WTC11 (cell line): Measurements from ENCODE around the gene PTTG1IP2. TPM values are rescaled to one million over a fixed set of nuclear protein-coding genes. Genes with fewer than 3 reads are reported as not detected.

Experiments used
- ATAC-seq: fragments of 200-7000 bp; cut with Tn5 transposase; 2 replicates; pipeline ENCODE4 v1.10.0; 2021; ENCODE audit warnings: mild to moderate bottlenecking, moderate library complexity
- CTCF ChIA-PET: fragments of 300-600 bp; sonication (Branson Sonifier 250); formaldehyde crosslinking; loops from one replicate; lab custom pipeline; 2021; ENCODE audit warnings: antibody characterized with exemption; lab: Charles Lee
- POLR2A ChIA-PET: fragments of 350-600 bp; sonication (Branson Sonifier 250); formaldehyde crosslinking; loops from one replicate; lab custom pipeline; 2021; ENCODE audit warnings: antibody characterized with exemption; lab: Charles Lee
- DNase-seq: peaks from one replicate; pipeline ENCODE4 v3.0.0; 2021; ENCODE audit warnings: low spot score
- H3K27ac Mint-ChIP-seq: 2 replicates; pipeline ENCODE4 v1.8.0; 2021; ENCODE audit warnings: mixed read lengths
- H3K27me3 Mint-ChIP-seq: 2 replicates; pipeline ENCODE4 v1.8.0; 2021; ENCODE audit warnings: low read depth, mild to moderate bottlenecking, moderate library complexity, mixed read lengths
- H3K36me3 Mint-ChIP-seq: 2 replicates; pipeline ENCODE4 v1.8.0; 2021; ENCODE audit warnings: mixed read lengths
- H3K4me1 Mint-ChIP-seq: 2 replicates; pipeline ENCODE4 v1.8.0; 2022; ENCODE audit warnings: mixed read lengths
- H3K4me3 Mint-ChIP-seq: 2 replicates; pipeline ENCODE4 v1.8.0; 2021; ENCODE audit warnings: mild to moderate bottlenecking, moderate library complexity, mixed read lengths
- H3K9me3 Mint-ChIP-seq: 2 replicates; pipeline ENCODE4 v1.8.0; 2021; ENCODE audit warnings: mixed read lengths
- CBFB ChIP-seq: sonication (generic); formaldehyde crosslinking; IDR thresholded peaks from 2 replicates; pipeline ENCODE4 v1.8.1; 2022; ENCODE audit warnings: mild to moderate bottlenecking, low read depth, missing genetic modification reagents
- CREB1 ChIP-seq: sonication (generic); formaldehyde crosslinking; IDR thresholded peaks from 2 replicates; pipeline ENCODE4 v1.8.0; 2023; ENCODE audit warnings: mild to moderate bottlenecking, missing genetic modification reagents
- ELF4 ChIP-seq: sonication (generic); formaldehyde crosslinking; IDR thresholded peaks from 2 replicates; pipeline ENCODE4 v1.8.1; 2022; ENCODE audit warnings: low read depth, mild to moderate bottlenecking, moderate library complexity, missing genetic modification reagents
- EMX1 ChIP-seq: fragments of 250-450 bp; sonication (Bioruptor Pico); IDR thresholded peaks from 2 replicates; pipeline ENCODE4 v1.8.0; 2021; ENCODE audit warnings: mild to moderate bottlenecking
- FOXK1 ChIP-seq: sonication (generic); formaldehyde crosslinking; IDR thresholded peaks from 2 replicates; pipeline ENCODE4 v1.8.0; 2022; ENCODE audit warnings: mild to moderate bottlenecking, moderate library complexity, missing genetic modification reagents
- GTF2I ChIP-seq: fragments of 250-450 bp; sonication (Bioruptor Pico); conservative IDR thresholded peaks from 2 replicates; pipeline ENCODE4 v1.4.0; 2021; ENCODE audit warnings: mild to moderate bottlenecking
- JAZF1 ChIP-seq: fragments of 250-450 bp; sonication (Bioruptor Pico); IDR thresholded peaks from 2 replicates; pipeline ENCODE4 v1.9.0; 2021; ENCODE audit warnings: moderate library complexity, mild to moderate bottlenecking, inconsistent platforms
- NFATC4 ChIP-seq: fragments of 250-450 bp; sonication (Bioruptor Pico); IDR thresholded peaks from 2 replicates; pipeline ENCODE4 v1.9.0; 2021; ENCODE audit warnings: mild to moderate bottlenecking
- NR1H2 ChIP-seq: sonication (generic); formaldehyde crosslinking; IDR thresholded peaks from 2 replicates; pipeline ENCODE4 v1.9.0; 2021; ENCODE audit warnings: mild to moderate bottlenecking, moderate library complexity, missing genetic modification reagents
- PRRX2 ChIP-seq: fragments of 250-450 bp; sonication (Bioruptor Pico); IDR thresholded peaks from 2 replicates; pipeline ENCODE4 v1.8.0; 2021; ENCODE audit warnings: mild to moderate bottlenecking
- RELA ChIP-seq: sonication (generic); formaldehyde crosslinking; IDR thresholded peaks from 2 replicates; pipeline ENCODE4 v1.8.1; 2022; ENCODE audit warnings: missing genetic modification reagents, mild to moderate bottlenecking, borderline replicate concordance
- SMAD4 ChIP-seq: sonication (generic); formaldehyde crosslinking; IDR thresholded peaks from 2 replicates; pipeline ENCODE4 v1.8.0; 2022; ENCODE audit warnings: mild to moderate bottlenecking, missing genetic modification reagents
- SOX15 ChIP-seq: fragments of 250-450 bp; sonication (Bioruptor Pico); IDR thresholded peaks from 2 replicates; pipeline ENCODE4 v1.9.0; 2021; ENCODE audit warnings: mild to moderate bottlenecking
- ZNF263 ChIP-seq: sonication (generic); formaldehyde crosslinking; IDR thresholded peaks from 2 replicates; pipeline ENCODE4 v1.8.1; 2022; ENCODE audit warnings: low read depth, mild to moderate bottlenecking, moderate library complexity, missing genetic modification reagents
- ZNF396 ChIP-seq: fragments of 250-450 bp; sonication (Bioruptor Pico); IDR thresholded peaks from 2 replicates; pipeline ENCODE4 v1.8.0; 2021; ENCODE audit warnings: mild to moderate bottlenecking, moderate library complexity, borderline replicate concordance
- total RNA-seq: library from RNA; stranded (reverse); gene quantifications from 3 replicates; pipeline ENCODE4 v1.2.3, GENCODE V29; 2021
- TF ChIP-seq, protein P1 (sequence below): sonication (generic); formaldehyde crosslinking; IDR thresholded peaks from 2 replicates; pipeline ENCODE4 v1.8.1; 2023; ENCODE audit warnings: mild to moderate bottlenecking, missing genetic modification reagents, moderate library complexity
- TF ChIP-seq, protein P2 (sequence below): sonication (generic); formaldehyde crosslinking; IDR thresholded peaks from 2 replicates; pipeline ENCODE4 v1.8.1; 2022; ENCODE audit warnings: mild to moderate bottlenecking, missing genetic modification reagents, moderate library complexity, borderline replicate concordance
- TF ChIP-seq, protein P3 (sequence below): fragments of 250-450 bp; sonication (Bioruptor Pico); conservative IDR thresholded peaks from 2 replicates; pipeline ENCODE4 v1.9.0; 2021; ENCODE audit warnings: mild to moderate bottlenecking
- TF ChIP-seq, protein P4 (sequence below): sonication (generic); formaldehyde crosslinking; IDR thresholded peaks from 2 replicates; pipeline ENCODE4 v1.8.1; 2023; ENCODE audit warnings: mild to moderate bottlenecking, missing genetic modification reagents, moderate library complexity
- TF ChIP-seq, protein P5 (sequence below): sonication (generic); formaldehyde crosslinking; IDR thresholded peaks from 2 replicates; pipeline ENCODE4 v1.8.0; 2022; ENCODE audit warnings: mild to moderate bottlenecking, missing genetic modification reagents
- TF ChIP-seq, protein P6 (sequence below): sonication (generic); formaldehyde crosslinking; IDR thresholded peaks from 2 replicates; pipeline ENCODE4 v1.8.1; 2022; ENCODE audit warnings: missing genetic modification reagents, borderline replicate concordance
- TF ChIP-seq, protein P7 (sequence below): fragments of 250-450 bp; sonication (Bioruptor Pico); IDR thresholded peaks from 2 replicates; pipeline ENCODE4 v1.9.0; 2021; ENCODE audit warnings: moderate library complexity, mild to moderate bottlenecking, inconsistent platforms, borderline replicate concordance

Gene PTTG1IP2
- total RNA-seq, 1 experiment from 2014 or later, result not detected

DNA sequence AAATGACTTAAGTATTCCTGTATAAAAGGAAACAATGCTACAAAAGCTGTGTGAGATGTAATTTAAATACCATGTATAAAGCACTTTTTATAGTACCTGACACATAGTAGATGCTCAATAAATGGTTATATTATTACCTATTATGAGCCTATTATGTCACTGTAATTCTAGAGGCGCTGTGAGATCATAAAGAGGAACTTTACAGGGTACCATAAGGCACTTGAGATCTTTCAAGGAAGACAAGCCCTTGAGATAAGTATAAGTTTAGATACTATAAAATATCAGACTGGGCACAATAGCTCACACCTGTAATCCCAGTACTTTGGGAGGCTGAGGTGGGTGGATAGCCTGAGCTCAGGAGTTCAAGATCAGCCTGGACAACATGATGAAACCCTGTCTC, 38.3 kb downstream of the PTTG1IP2 start:
- Mint-ChIP-seq H3K4me1 (peaks cover 9% of the 10 kb centered on the region), H3K4me3 (no peak overlapping the region), H3K36me3 (no peaks in the 10 kb centered on the region), H3K27me3 (no peaks in the 10 kb centered on the region), H3K9me3 (no peaks in the 10 kb centered on the region), H3K27ac (no peak overlapping the region)
- TF ChIP-seq SOX15 (CRISPR knock-in tag), result no peak
- no peak for TF ChIP-seq RELA
- TF ChIP-seq ZNF396 (CRISPR knock-in tag), result no peak
- no peak for TF ChIP-seq ZNF263
- TF ChIP-seq PRRX2, result no peak
- TF ChIP-seq, protein P1, sequence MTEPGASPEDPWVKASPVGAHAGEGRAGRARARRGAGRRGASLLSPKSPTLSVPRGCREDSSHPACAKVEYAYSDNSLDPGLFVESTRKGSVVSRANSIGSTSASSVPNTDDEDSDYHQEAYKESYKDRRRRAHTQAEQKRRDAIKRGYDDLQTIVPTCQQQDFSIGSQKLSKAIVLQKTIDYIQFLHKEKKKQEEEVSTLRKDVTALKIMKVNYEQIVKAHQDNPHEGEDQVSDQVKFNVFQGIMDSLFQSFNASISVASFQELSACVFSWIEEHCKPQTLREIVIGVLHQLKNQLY (CRISPR knock-in tag), result no peak
- no peak for TF ChIP-seq CBFB (CRISPR knock-in tag)
- TF ChIP-seq, protein P2, sequence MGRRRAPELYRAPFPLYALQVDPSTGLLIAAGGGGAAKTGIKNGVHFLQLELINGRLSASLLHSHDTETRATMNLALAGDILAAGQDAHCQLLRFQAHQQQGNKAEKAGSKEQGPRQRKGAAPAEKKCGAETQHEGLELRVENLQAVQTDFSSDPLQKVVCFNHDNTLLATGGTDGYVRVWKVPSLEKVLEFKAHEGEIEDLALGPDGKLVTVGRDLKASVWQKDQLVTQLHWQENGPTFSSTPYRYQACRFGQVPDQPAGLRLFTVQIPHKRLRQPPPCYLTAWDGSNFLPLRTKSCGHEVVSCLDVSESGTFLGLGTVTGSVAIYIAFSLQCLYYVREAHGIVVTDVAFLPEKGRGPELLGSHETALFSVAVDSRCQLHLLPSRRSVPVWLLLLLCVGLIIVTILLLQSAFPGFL (CRISPR knock-in tag), result no peak
- no peak for TF ChIP-seq JAZF1 (CRISPR knock-in tag)
- TF ChIP-seq SMAD4 (CRISPR knock-in tag), result no peak
- TF ChIP-seq GTF2I, result no peak
- TF ChIP-seq ELF4 (CRISPR knock-in tag), result no peak
- DNase-seq (no peak), ATAC-seq (no peak)
- POLR2A ChIA-PET, result interaction anchor here (0.7 kb wide), 1 partner anchor 251 kb away, joined by 4 read pairs; no protein-coding TSS in a partner anchor
- CTCF ChIA-PET, result interaction anchor here (0.6 kb wide), 1 partner anchor 53 kb away, joined by 3 read pairs; no protein-coding TSS in a partner anchor

DNA sequence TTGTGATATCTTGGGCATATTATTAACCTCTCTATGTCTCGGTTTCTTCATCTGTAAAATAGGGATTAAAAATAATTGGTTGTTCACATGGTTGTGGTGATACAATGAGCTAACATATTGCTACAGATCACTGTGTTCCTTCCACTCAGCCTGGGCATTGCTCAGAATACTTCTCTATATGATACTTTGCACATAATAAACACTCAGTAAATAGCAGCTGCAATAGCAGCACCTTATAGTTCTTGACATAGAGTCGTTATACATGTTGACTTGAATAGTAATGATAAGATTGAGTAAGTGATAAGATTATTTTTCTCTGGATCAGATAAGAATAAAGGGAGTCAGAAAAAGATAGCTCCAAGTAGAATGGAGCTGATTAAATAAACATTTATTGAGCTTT, 42.3 kb downstream of the PTTG1IP2 start:
- H3K4me1 Mint-ChIP-seq, result peaks cover 1% of the 10 kb centered on the region; the same call in 1 of the 2 replicates
- no peaks in the 10 kb centered on the region for H3K9me3 Mint-ChIP-seq
- no peak for ATAC-seq

More for the DNA sequence above, 42.3 kb downstream of the PTTG1IP2 start:
- H3K36me3 Mint-ChIP-seq, result no peaks in the 10 kb centered on the region
- no peak overlapping the region for H3K27ac Mint-ChIP-seq
- no peak for TF ChIP-seq EMX1 (CRISPR knock-in tag)
- TF ChIP-seq, protein P3, sequence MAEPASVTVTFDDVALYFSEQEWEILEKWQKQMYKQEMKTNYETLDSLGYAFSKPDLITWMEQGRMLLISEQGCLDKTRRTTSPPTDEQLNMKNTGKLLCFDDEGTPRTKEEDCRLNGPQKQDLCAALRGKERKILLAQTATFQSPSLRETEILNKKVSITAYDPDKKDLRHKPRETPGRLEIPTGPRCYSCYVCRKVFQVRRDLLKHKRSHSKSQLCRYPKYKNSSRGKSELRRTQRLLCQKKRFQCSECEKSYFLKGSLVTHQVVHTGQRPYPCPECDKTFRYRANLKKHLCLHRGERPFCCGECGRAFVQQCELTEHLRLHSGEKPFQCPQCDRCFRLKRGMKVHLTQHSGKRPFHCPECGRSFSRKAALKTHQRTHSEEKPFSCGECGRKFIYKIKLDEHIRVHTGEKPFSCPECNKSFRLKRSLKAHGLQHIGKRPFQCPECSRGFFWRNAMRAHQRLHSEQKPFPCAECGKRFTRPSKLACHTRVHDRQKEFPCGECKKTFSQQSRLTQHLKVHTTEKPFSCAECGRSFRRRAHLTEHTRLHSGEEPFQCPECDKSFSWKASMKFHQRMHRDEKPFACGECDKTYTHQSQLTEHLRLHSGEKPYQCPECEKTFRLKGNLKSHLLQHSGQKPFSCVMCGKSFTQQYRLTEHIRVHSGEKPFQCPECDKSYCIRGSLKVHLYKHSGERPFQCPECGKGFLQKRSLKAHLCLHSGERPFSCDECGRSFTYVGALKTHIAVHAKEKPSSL (CRISPR knock-in tag), result no peak
- TF ChIP-seq, protein P4, sequence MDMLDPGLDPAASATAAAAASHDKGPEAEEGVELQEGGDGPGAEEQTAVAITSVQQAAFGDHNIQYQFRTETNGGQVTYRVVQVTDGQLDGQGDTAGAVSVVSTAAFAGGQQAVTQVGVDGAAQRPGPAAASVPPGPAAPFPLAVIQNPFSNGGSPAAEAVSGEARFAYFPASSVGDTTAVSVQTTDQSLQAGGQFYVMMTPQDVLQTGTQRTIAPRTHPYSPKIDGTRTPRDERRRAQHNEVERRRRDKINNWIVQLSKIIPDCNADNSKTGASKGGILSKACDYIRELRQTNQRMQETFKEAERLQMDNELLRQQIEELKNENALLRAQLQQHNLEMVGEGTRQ (CRISPR knock-in tag), result no peak
- TF ChIP-seq NR1H2 (CRISPR knock-in tag), result no peak
- TF ChIP-seq, protein P5, sequence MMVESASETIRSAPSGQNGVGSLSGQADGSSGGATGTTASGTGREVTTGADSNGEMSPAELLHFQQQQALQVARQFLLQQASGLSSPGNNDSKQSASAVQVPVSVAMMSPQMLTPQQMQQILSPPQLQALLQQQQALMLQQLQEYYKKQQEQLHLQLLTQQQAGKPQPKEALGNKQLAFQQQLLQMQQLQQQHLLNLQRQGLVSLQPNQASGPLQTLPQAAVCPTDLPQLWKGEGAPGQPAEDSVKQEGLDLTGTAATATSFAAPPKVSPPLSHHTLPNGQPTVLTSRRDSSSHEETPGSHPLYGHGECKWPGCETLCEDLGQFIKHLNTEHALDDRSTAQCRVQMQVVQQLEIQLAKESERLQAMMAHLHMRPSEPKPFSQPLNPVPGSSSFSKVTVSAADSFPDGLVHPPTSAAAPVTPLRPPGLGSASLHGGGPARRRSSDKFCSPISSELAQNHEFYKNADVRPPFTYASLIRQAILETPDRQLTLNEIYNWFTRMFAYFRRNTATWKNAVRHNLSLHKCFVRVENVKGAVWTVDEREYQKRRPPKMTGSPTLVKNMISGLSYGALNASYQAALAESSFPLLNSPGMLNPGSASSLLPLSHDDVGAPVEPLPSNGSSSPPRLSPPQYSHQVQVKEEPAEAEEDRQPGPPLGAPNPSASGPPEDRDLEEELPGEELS, result no peak
- no peak for TF ChIP-seq NFATC4 (CRISPR knock-in tag)
- TF ChIP-seq, protein P6, sequence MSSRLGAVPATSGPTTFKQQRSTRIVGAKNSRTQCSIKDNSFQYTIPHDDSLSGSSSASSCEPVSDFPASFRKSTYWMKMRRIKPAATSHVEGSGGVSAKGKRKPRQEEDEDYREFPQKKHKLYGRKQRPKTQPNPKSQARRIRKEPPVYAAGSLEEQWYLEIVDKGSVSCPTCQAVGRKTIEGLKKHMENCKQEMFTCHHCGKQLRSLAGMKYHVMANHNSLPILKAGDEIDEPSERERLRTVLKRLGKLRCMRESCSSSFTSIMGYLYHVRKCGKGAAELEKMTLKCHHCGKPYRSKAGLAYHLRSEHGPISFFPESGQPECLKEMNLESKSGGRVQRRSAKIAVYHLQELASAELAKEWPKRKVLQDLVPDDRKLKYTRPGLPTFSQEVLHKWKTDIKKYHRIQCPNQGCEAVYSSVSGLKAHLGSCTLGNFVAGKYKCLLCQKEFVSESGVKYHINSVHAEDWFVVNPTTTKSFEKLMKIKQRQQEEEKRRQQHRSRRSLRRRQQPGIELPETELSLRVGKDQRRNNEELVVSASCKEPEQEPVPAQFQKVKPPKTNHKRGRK, result no peak
- TF ChIP-seq FOXK1 (CRISPR knock-in tag), result no peak
- TF ChIP-seq, protein P7, sequence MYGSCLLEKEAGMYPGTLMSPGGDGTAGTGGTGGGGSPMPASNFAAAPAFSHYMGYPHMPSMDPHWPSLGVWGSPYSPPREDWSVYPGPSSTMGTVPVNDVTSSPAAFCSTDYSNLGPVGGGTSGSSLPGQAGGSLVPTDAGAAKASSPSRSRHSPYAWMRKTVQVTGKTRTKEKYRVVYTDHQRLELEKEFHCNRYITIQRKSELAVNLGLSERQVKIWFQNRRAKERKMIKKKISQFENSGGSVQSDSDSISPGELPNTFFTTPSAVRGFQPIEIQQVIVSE (CRISPR knock-in tag), result no peak
- no peak for TF ChIP-seq CREB1
- TF ChIP-seq, protein P1 (CRISPR knock-in tag), result no peak
- no peak for TF ChIP-seq SOX15 (CRISPR knock-in tag)
- TF ChIP-seq JAZF1 (CRISPR knock-in tag), result no peak
- CTCF ChIA-PET, result interaction anchor here (1.1 kb wide), 1 partner anchor 10 kb away, joined by 4 read pairs; no protein-coding TSS in a partner anchor
- POLR2A ChIA-PET, result no interaction called here
- no peaks in the 10 kb centered on the region for H3K27me3 Mint-ChIP-seq
- no peak overlapping the region for H3K4me3 Mint-ChIP-seq
- DNase-seq, result no peak
